GM20431 (cell line): Measurements from ENCODE around the gene MAP9.
"Not testable (repeated sequence)": the region's sequence is repeated elsewhere in the genome, so short reads cannot be mapped to it uniquely, and the experiment has no call there.

Experiments used
- in situ Hi-C: fragments of 300-500 bp; cut with MseI, MboI; formaldehyde crosslinking; loops from one replicate; pipeline ENCODE4 v1.15.0; 2020; ENCODE audit warnings: low sequenced_read_pairs; ENCODE audit not compliant: unreplicated experiment

MAP9 gene

GRCh38 chr4:155376387-155377268 lies at the start of gene MAP9:
Gene MAP9, minus strand, starts transcription at chr4:155376965. Its CDS starts 1,115 bp downstream, at chr4:155375850.
- in situ Hi-C loops = no loop called here

DNA sequence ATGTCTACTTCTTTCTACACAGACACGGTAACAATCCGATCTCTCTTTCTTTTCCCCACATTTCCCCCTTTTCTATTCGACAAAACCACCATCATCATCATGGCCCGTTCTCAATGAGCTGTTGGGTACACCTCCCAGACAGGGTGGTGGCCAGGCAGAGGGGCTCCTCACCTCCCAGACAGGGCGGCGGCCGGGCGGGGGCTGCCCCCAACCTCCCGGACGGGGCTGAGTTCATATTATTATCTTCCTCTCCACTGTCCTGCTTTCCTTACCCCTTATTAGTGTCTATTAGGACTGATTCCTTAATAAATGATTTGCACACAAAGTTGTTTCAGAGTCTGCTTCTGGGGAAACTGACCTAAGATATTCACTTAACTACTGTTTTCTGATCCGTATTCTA lies 48.0 kb upstream of the MAP9 start:
- in situ Hi-C loops = not testable (repeated sequence)

DNA sequence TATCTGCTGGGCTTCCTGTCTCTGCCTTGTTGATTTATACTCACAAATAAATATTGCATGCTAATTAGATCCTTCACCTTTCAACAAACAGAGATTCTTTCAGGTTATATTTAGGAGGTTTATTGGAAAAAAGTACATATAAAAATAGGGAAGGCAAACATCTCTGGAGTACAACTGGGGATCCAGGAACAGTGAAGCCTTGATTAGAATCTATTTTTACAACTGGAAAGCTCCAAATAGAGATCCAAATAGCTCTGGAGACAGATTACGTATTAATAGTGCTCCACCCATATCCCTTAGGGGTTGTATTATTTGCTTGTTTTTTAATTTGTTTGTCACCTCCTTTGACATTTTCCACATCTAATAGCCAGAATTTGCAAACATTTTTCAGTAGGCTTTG lies 46.9 kb upstream of the MAP9 start:
- in situ Hi-C loops = no loop called here

- in situ Hi-C loops = no loop called here
These were observed 42.5 kb upstream of the MAP9 start for GRCh38 chr4:155419266-155419665.

DNA sequence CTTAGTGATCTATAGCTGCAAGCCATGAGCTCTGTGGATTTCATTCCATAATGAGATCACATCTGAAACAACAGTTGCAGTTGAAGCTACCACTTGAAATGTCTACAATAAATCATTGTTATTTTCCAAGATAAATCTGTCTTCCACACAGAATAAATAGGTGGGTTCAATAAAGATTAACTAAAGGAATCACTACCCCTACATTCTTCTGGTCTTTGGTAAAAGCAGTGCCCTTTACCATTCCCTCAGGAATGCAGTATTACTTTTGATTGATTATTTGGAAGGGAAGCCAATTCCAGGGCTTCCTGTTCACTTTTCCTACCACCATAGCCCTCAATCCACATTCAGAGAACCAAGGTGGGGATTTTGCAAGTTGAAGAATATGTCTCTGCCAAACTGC lies 38.9 kb upstream of the MAP9 start:
- in situ Hi-C loops = no loop called here

GRCh38 chr4:155413451-155413850 lies 36.7 kb upstream of the MAP9 start:
- in situ Hi-C loops = no loop called here

GRCh38 chr4:155411546-155411945 lies 34.8 kb upstream of the MAP9 start:
- in situ Hi-C loops = no loop called here

DNA sequence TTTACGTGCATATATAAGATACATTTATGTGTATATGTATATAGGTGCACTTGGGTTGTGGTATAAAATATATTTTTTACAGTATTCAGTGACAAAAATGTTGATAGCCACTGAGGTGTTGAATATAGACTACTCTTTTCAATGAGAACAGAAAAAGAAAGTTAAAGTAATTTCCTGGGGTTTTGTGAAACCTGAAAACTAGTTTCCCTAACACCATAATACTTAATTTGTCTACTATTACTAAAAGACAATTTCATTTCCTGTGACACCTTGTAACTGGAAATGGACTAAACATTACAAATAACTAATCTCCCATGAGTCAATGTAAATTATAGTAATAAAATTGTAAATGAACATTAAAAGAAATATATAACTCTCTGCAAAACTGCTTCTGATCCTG lies 32.0 kb upstream of the MAP9 start:
- in situ Hi-C loops = no loop called here

- in situ Hi-C loops = no loop called here
These were observed 30.7 kb upstream of the MAP9 start for GRCh38 chr4:155407480-155407879.

DNA sequence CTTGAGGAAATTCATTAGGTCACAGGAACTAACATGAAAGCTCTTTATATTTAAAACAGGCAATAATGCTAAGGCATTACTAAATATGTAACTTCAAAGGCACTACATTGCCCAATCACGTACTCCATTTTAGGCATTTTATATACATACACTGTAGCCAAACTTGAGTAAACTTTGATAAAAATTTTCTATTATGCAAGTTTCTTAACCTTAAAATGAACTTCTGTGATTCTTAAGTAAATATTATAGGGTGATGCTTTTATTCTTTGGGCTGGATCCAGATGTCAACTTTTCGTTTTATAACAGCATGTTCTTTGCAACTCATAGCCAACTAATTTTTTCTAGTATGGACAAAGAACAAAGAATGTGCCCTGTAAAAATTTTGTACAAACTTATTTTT lies 28.3 kb upstream of the MAP9 start:
- in situ Hi-C loops = no loop called here

GRCh38 chr4:155403886-155404285 lies 27.1 kb upstream of the MAP9 start:
- in situ Hi-C loops = no loop called here

DNA sequence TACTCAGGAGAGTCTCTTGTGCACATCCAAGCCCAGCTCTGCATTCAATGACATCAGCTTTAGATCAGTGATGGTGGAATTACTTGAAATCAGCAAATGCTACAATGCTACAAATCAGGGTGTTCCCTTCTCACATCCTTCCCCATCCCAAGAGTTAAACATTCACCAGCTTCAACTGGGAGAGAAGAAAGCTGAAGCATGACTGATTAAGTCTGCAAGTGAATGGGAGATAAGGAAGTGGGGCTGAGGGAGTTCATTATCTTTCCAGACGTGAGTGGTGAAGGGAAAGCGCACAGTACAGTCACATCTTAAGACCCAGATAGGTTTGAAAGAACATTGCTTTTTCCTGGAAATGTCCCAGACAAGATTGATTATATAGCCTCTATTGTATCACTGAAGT lies 26.2 kb upstream of the MAP9 start:
- in situ Hi-C loops = no loop called here

DNA sequence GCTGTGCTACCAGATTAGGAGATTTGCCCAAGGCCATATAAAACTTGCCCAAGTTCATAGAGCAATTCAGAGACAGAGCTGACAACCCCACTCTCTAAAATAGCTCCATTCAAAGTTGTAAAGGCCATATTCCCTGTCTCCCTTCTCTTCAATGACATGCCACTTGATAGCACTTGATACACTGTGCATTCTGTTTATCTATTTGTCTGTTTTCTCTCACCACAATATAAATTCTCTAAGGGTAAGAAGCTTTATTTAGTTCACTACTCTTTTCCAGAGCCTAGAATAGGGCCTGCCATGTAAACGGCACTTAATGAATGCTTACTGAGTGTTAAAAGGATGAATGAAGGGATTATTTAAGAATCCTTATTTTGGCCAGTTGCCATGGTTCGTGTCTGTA lies 24.1 kb upstream of the MAP9 start:
- in situ Hi-C loops = no loop called here

DNA sequence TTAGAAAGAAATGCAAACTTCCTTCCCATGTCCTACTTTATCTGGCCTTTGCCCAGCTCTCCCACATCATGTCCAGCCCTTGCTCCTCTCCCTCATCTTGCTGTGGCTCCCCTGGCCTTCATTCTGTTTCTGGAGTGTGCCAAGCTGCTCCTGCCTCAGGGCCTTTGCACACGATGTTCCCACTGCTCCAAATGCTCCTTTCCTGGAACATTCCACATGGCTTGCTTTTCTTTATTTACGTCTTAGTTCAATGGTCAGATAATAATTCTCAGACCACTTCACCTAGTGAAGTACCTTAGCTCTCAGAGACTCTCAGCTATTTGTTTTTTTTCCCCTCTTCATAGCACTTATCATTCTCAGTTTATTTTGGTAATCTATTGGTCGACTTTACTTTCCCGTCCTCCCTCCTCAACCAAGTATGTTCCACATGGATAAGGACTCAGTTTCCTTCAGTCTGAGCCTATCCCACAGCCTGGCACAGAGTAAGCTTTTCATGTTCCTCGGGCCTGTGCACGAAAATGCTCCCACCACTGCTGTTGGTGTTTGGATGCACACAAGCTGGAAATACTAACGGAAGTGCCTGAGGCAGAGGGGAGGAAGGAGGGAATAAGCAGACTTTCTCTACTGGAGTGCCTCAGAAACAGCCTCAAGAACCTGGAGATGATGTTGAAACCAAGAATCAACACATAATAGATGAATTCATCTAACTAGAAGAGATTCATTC lies 23.4 kb upstream of the MAP9 start:
- in situ Hi-C loops = no loop called here

DNA sequence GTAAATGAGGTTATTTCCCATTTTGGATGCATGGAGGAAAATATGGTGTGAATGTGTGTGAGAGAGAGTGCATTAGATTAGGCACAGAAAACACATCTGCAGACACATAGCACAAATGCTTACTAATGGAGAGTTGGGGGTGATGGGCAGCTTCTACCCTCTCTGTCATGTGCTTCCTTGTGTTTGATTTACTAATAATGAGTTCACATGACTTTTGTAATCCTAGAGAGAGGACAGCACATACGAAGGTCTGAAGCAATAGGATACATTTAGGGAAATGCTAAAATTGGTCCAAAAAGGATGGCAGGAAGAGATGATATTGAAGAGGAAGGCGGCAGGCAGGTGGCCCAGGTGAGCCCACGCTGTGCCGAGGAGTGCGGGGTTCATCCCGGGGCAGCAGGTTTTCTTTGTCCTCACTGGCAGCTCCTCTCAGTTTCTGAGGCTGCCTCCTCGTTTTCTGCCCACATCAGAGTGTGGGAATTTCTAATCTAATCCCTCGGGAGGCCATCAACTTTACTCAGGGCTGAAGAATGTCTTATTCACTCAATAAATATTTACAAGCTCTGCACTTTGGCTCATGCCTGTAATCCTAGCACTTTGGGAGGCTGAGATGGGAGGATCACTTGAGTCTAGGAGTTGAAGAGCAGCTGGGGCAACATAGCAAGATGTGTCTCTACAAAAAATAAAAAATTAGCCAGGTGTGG lies 15.9 kb upstream of the MAP9 start:
- in situ Hi-C loops = no loop called here

DNA sequence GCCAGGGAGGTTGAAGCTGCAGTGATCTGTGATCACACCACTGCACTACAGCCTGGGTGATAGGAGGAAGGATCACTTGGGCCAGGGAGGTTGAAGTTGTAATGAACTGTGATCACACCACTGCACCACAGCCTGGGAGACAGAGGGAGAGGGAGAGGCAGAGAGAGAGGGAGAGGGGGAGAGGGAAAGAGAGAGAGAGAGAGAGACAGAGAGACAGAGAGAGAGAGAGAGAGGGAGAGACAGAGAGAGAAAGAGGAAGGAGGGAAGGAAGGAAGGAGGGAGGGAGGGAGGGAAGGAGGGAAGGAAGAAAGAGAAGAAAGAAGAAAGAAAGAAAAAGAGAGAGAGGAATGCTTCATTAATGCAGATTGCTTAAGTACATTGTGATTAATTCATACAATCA lies 15.2 kb upstream of the MAP9 start:
- in situ Hi-C loops = no loop called here

- in situ Hi-C loops = no loop called here
These were observed 11.4 kb upstream of the MAP9 start for GRCh38 chr4:155388162-155388561.

DNA sequence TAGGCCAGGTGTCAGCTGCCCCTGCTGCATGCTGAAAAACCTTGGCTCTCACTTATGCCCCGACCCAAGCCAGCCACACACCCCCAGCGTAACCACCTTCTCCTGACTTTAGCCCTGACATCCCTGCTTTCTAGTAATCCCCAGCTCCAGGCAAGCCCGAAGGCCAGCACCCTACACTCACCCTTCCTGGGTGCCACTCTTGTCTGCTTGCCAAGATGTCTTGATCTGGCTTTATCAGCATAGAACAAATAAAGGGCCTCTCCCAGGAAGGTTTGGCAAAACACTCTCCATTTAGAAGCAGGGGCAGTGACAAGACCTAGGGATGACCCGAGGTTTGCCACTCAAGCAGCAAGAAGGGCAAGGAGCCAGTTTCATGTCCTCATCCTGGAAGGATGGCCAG lies 6.8 kb upstream of the MAP9 start:
- in situ Hi-C loops = no loop called here

DNA sequence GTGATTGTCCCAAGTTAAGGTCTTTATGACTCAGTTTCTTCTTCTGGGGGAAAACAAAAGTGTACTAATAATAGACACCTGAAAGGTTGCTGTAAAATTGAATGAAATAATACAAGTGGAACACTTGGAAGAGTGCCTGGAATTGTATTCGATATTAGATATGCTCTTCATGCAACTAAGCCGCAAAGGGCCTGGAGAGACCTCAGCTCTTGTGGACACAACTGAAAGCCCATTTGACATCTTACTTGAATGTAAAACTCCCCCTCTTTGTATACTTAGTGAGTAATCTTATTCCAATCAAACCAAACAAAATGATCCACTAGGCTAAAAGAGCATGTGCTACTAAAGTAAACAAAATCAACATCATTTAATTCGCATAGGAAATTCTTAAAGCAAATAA lies 511 bp upstream of the MAP9 start:
- in situ Hi-C loops = no loop called here

DNA sequence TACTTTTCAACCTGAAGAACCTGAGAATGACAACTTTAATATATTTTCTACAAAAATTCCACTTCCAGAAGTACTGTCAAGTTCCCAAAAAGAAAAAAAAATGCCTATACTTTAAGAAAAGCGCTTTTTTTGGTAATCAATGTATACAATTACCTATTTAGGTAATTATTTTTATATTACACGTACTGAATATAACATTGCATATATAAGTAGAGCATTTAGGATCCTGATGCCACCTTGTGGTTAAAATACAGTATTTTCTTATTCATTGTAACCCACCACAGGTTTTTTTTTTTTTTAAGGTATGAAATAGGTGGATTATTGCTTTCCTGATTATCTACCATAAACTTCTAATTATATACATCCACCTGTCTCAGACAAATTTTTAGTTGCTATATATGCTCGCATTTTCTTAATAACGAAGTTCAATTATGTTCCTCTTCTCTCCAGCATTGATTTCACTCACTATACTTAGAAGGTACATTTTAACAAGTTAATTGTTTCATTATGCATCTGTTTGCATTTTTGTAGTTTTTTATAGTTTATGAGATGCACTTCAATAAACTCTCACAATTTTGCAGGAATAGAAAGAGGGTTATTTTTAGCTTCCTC lies 5.2 kb downstream of the MAP9 start:
- in situ Hi-C loops = loop anchor here (25.0 kb wide), 1 partner anchor 384 kb away; no protein-coding TSS in a partner anchor
